PC-9 (cell line): Measurements from ENCODE around the gene PCID2.

Experiments
- CTCF ChIP-seq: fragments of 200-600 bp; sonication (generic); conservative IDR thresholded peaks from 2 replicates; pipeline ENCODE4 v1.6.1; 2017; ENCODE audit warnings: mixed run types, antibody characterized with exemption, mild to moderate bottlenecking, moderate library complexity
- EZH2 ChIP-seq: fragments of 200-600 bp; sonication (generic); IDR thresholded peaks from 2 replicates; pipeline ENCODE4 v1.8.0; 2017; ENCODE audit warnings: antibody characterized with exemption, low read depth

DNA sequence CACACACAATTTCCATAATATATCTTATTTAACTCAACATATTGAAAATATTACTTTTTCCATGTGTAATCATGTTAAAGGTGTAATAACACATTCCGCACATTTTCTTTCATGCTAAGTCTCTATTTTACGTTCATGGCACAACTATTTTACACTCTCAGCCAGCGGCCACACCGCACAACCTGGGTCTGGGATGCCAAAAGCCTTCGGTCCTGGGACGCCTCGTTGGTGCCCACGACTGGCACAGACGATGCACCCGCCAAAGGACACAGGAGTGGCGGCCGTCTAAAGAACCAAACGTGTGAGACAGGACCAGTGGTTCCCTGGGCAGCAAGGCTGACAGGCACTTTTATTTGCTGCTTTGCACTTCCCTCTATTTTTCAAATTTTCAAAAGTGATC is 60.1 kb downstream of the PCID2 start:
- TF ChIP-seq CTCF (no peak), EZH2 (no peak)
